CD4-positive, alpha-beta T cell treated with Interleukin-12 subunit alpha and Interleukin-12 subunit beta, for 1 hour (primary cell): ENCODE measurements around the gene ANO6.
"Not testable (repeated sequence)": the region's sequence is repeated elsewhere in the genome, so short reads cannot be mapped to it uniquely, and the experiment has no call there.

Experiments
- DNase-seq: peaks from one replicate; pipeline ENCODE4 v3.0.0-alpha.2; 2020

The ANO6 gene

DNA sequence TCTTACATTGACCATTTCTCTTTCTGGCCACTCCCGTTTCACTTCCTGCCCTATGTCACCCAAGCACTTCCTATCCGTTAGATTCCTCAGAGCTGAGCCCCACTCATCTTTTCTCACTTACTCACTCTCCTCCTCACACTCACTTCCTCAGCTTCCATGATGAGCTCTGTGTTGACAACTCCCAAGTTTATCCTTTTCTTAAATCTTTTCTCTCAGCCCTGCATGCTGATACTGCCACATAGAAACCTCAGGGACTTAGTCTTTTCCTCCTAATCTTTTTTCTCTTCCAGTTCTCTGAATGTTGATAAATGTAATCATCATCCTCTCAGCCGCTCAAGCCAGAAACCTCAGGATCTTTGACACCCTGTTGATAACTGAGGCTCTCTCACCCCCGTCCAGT is 99.6 kb downstream of the ANO6 start:
- DNase-seq = no peak

GRCh38 chr12:45317261-45317660 is 101.4 kb downstream of the ANO6 start:
- DNase-seq = not testable (repeated sequence)

- DNase-seq = no peak
Observed at GRCh38 chr12:45322810-45323209, 106.9 kb downstream of the ANO6 start.

GRCh38 chr12:45324391-45324790 is 108.5 kb downstream of the ANO6 start:
- no peak for DNase-seq

DNA sequence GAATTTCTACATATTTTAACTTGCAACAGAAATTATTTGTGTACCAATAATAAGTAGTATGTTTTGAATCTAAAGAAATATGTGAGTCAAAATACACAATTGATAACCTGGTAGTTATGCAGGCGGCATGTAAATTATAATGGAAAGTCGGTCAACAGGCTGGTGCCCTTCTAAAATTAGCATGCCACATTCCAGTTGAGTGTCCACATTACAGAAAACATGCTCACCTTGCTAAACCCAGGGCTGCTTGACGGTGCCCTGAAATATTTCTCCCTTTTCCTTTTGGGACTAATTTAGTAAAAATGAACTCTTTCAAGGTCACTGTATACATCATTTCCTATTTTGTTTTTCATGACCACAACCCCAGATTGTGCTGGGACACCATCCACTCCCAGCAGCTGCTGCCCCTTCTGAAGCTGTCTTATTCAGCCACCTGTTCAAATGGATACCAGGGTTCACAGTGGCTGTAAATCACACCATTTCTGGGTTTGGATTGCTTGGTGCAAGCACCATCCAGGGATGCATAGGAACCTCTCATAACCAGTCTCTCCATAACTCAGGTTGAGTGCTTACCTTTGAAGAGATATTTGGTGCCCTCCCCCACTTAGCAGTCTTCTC is 110.6 kb downstream of the ANO6 start:
- no peak for DNase-seq

DNA sequence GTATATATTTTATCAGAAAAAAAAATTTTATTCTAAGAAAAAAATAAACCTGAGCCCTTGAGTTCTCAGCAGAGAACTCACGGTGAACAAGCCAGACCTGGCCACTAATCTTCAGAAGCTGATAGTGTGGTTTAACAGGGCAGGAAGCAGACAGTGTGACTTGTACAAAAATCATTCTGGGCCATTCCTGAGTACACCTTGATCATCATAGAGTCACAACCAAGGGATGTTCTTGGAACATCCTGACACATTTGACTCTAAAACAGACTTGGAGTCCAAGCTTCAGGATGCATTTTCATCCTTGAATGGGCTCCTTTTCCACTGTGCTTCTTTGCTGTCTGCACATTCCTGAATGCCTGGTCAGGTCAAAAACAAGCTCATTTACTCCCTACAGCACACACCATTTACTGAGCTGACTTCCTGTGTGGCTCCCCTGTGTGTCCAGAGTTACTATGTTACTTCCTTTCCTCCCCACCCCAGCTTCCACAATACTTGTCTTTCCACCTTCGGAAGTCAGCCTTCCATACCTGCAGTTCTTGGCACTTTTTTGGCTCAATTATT is 112.0 kb downstream of the ANO6 start:
- DNase-seq = no peak

DNA sequence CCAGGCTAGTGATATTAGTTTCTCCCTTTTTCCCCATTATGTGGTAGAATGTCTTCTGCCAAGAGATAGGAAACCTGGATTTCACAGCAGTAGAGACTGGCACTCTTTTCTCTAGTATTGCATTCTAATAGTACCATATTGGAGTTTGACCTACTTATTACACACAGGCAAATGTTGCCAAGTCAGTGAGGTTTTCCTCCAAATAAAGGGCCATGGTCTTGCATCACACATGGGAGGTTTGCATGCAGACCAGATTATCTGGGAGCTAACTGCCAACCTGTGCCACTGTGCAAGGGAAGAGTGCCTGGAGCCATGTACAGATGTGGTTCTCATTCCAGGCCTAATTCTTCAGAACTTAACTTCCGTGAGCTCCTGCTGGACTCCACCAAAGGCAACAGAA is 113.3 kb downstream of the ANO6 start:
- DNase-seq = no peak

- no peak for DNase-seq
Observed at GRCh38 chr12:45329702-45330101, 113.8 kb downstream of the ANO6 start.

GRCh38 chr12:45331552-45331951 is 115.7 kb downstream of the ANO6 start:
- DNase-seq = no peak

DNA sequence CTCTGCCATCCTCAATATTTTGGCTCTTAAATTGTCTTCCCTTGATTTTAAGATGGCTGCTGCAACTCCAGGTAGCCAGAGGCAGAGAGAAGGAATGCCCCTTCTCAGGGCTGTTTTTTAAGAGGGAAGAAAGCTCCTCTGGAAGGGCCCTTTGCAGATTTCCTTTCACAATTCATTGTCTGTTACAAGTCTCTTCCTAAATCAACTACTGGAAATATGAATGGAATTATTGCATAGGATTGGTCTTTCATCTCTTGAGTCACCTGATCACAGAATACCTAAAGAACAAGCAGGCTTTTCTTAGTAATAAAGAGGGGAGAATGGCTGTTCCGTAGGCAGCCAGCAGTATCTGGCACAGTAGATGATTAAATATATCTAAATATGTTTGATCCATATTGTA is 118.5 kb downstream of the ANO6 start:
- no peak for DNase-seq

- no peak for DNase-seq
Observed at GRCh38 chr12:45336331-45336730, 120.4 kb downstream of the ANO6 start.

- no peak for DNase-seq
Observed at GRCh38 chr12:45336762-45337596, 121.1 kb downstream of the ANO6 start.

DNA sequence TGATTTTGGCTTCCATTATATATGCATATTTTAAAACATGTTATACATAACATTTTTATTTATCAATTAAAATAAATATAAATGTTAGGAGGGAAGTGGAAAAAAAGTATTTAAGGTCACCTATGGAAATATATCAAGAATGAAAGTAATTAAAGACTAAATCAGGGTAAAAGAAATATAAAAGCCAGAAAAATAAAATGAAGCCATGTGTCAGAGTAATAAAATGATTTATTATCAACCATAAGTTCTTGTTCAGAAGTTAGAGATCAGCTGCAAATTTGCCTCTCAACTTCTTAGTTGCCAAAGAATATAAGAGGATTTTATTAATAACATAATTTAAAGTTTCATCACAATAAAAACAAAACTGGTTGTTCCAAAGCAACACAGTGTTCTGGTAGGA is 121.9 kb downstream of the ANO6 start:
- DNase-seq = no peak

DNA sequence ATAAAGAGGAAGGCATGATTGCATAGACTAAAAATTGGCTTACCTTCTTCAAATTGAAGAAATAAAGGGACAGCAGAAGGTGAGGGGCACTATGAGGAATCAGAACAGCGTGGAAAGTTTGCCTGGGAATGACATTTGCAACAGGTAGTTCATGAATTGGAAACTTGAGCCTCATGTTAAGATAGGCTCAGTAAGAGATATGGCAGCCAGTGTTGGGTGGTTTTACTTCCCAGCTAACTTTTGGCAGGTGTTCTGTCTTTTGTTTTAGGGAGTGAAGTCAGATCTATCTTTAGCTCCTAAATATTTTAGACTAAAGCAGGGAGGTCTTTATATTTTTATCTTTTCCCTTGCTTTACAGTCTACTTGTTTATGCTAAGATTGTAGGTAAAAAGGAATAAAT is 122.4 kb downstream of the ANO6 start:
- DNase-seq = no peak

GRCh38 chr12:45339035-45339434 is 123.1 kb downstream of the ANO6 start:
- no peak for DNase-seq

GRCh38 chr12:45342171-45342570 is 126.3 kb downstream of the ANO6 start:
- no peak for DNase-seq

DNA sequence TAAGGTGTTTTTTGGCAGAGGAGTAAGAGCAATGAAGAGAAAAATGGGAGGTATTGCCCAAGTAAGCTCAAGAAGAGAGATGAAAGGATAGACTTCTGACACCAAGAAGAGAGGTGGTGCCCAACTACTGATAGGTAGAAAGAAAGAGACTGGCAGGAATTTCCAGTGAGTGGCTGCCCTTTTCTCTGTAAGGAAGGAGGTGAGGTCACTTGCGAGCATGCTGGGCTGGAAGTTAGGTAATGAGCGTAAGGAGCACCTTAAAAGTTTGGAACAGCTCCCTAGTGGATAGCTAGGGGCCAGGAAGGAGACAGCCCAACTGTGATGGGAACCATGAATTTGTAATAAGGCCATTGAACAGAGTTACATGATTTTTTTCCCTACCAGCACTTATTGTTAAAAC is 127.0 kb downstream of the ANO6 start:
- no peak for DNase-seq

DNA sequence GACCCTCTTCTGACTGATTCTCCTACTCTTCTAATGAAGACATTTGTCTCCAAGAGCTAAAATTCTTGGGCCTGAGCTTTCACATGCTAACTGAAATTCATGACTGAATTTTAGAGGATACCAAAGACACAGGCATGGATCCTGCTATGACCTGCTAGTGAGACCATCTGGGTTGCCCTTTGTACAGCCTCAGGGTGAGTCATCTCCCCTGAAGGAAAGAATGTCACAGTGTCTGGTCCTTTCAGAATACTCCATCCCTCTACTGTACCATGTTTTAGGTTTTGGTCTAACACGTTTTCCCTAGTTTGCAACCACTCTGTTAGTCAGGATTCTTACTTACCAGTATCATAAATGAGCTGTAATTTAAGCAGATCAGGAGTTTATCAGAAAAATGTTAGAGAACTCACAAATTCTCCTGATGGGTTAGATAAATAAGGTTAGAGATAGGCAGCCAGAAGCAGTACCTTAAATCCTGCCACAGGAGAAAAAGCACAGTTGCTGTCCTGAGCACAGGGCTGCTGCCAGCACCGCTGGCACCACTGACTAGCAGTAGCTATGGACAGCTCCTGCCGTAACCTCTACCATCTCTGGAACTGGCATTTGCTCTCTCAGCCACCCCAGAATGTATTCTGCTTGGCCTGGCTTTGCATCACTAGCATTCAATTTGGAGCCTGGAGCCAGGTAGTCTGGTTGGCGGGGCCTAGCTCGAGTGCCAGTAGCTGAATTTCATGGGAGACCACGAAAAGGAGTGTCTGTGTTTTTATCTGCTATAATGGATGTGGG is 127.6 kb downstream of the ANO6 start:
- no peak for DNase-seq

DNA sequence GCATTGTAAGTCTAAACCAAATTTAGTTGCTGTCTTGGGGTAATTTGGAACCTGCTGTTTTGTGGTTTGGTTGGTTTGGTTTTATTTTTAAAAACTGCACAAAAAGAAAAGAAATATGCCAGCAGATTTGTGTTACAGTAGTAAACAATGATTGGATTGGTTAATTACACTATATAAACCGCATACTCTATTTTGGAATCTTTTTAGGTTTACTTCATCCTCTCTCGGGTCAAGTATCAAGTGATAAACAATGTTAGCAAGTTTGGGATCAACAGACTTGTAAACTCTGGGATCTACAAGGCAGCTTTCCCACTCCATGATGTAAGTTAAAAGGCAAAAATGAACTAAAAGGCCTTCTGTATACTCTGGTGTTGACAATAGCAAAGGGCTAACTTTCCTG is 132.4 kb downstream of the ANO6 start:
- no peak for DNase-seq

- no peak for DNase-seq
Observed at GRCh38 chr12:45348986-45349385, 133.1 kb downstream of the ANO6 start.

DNA sequence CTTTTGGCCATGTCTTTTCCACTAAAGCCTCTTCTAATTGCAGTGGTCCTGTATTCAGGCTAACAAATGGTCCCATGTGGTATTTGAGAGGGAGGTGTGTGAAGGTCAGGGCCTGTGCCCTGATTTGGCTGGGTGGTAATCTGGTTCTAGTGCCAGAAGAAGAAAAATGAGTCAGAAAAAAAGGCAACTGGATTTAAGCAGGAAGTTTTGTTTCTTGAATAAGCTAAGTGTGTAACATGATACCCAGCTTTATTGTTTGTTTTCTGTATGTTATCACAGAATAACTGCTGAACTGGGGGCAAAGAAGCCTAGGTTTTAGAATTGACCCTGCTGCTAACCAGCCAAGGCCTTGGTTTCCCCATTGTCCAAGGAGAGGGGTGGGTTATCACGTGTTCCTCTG is 134.0 kb downstream of the ANO6 start:
- no peak for DNase-seq

DNA sequence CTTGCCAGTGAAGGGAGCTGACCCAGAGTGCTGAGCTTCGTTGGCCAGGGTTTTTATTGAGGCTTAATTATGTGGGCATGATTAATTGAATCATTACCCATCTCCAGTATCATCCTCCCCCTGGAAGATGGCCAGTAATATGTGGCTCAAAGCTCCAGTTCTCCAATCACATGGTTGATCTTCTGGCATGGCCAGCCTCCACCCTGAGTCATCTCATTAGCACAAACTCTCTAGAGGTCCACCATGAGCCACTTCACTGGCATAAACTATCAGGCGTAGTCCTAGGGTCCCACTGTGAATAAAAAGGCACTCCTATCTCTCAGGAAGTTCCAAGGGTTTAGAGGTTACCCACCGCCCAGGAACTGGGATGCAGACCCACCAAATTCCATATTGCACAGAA is 135.0 kb downstream of the ANO6 start:
- no peak for DNase-seq

- no peak for DNase-seq
Observed at GRCh38 chr12:45351921-45352670, 136.2 kb downstream of the ANO6 start.
